GM18909 (cell line): ENCODE measurements around the gene TCERG1L.

ENCODE experiments used
- ATAC-seq: cut with Tn5 transposase; IDR thresholded peaks from one replicate; pipeline ENCODE4 v1.9.1; 2021; ENCODE audit warnings: mild to moderate bottlenecking; ENCODE audit not compliant: unreplicated experiment, poor library complexity

The TCERG1L gene

GRCh38 chr10:131272897-131273451 is 38.5 kb downstream of the TCERG1L start:
- no peak for ATAC-seq

GRCh38 chr10:131271966-131272365 is 39.6 kb downstream of the TCERG1L start:
- no peak for ATAC-seq

- no peak for ATAC-seq
Measured at GRCh38 chr10:131271195-131271880, 40.2 kb downstream of the TCERG1L start.

GRCh38 chr10:131270461-131271190 is 40.9 kb downstream of the TCERG1L start:
- ATAC-seq, result no peak

- ATAC-seq, result no peak
Measured at GRCh38 chr10:131269776-131270460, 41.6 kb downstream of the TCERG1L start.

- no peak for ATAC-seq
Measured at GRCh38 chr10:131267814-131268095, 43.8 kb downstream of the TCERG1L start.

- ATAC-seq, result no peak
Measured at GRCh38 chr10:131266936-131267813, 44.3 kb downstream of the TCERG1L start.

- ATAC-seq, result no peak
Measured at GRCh38 chr10:131264110-131264788, 47.3 kb downstream of the TCERG1L start.

GRCh38 chr10:131261890-131262475 is 49.5 kb downstream of the TCERG1L start:
- ATAC-seq, result no peak

- no peak for ATAC-seq
Measured at GRCh38 chr10:131260452-131261211, 50.9 kb downstream of the TCERG1L start.

- ATAC-seq, result no peak
Measured at GRCh38 chr10:131260031-131260430, 51.5 kb downstream of the TCERG1L start.

- ATAC-seq, result no peak
Measured at GRCh38 chr10:131259535-131259934, 52.0 kb downstream of the TCERG1L start.

- no peak for ATAC-seq
Measured at GRCh38 chr10:131258256-131258655, 53.3 kb downstream of the TCERG1L start.

- no peak for ATAC-seq
Measured at GRCh38 chr10:131257027-131257426, 54.5 kb downstream of the TCERG1L start.

GRCh38 chr10:131254859-131255252 is 56.7 kb downstream of the TCERG1L start:
- no peak for ATAC-seq

GRCh38 chr10:131253931-131254858 is 57.3 kb downstream of the TCERG1L start:
- ATAC-seq, result no peak

GRCh38 chr10:131252567-131253276 is 58.8 kb downstream of the TCERG1L start:
- no peak for ATAC-seq
